Small intestine (tissue), 7 donors: Measurements from ENCODE around the gene AOPEP. TPM values are rescaled to one million over a fixed set of nuclear protein-coding genes. Genes with fewer than 3 reads are reported as not detected.
A peak's percentile ranks its signal among the peaks of the same experiment; 100 is the strongest.

Experiments used
- DNase-seq, 2 donors: peaks; one replicate each; pipeline versions ENCODE4 v3.0.0 to v3.0.0-alpha.2; 2013
- FAIRE-seq: peaks from 2 replicates; lab custom pipeline; 2012; peaks lifted over from hg19 to GRCh38; lab: Jason Lieb, UNC
- H3K27ac ChIP-seq, 3 donors: one replicate each; pipeline ENCODE4 v1.5.1; 2013; ENCODE audit warnings: low read length in 2 of 3, mild to moderate bottlenecking in 2 of 3, control low read depth in 1 of 3, inconsistent platforms in 1 of 3, low read depth in 1 of 3, moderate library complexity in 1 of 3
- H3K27me3 ChIP-seq, 3 donors: one replicate each; pipeline ENCODE4 v1.6.1; 2013; ENCODE audit warnings: low read length in 3 of 3, inconsistent platforms in 1 of 3; ENCODE audit not compliant: control insufficient read depth in 3 of 3, insufficient read depth in 3 of 3
- H3K36me3 ChIP-seq, 3 donors: one replicate each; pipeline ENCODE4 v1.6.1; 2013; ENCODE audit warnings: low read length in 3 of 3, inconsistent platforms in 1 of 3, low read depth in 1 of 3, mild to moderate bottlenecking in 1 of 3, moderate library complexity in 1 of 3; ENCODE audit not compliant: control insufficient read depth in 3 of 3, insufficient read depth in 2 of 3
- H3K4me1 ChIP-seq, 3 donors: one replicate each; pipeline ENCODE4 v1.6.1; 2013; ENCODE audit warnings: low read length in 2 of 3, inconsistent platforms in 1 of 3, low read depth in 1 of 3, mild to moderate bottlenecking in 1 of 3, moderate library complexity in 1 of 3; ENCODE audit not compliant: control insufficient read depth in 3 of 3, insufficient read depth in 2 of 3
- H3K4me3 ChIP-seq, 3 donors: one replicate each; pipeline ENCODE4 v1.5.1; 2013; ENCODE audit warnings: low read length in 3 of 3, control low read depth in 1 of 3, inconsistent platforms in 1 of 3, low read depth in 1 of 3, mild to moderate bottlenecking in 1 of 3, moderate library complexity in 1 of 3
- H3K9me3 ChIP-seq, 2 donors: one replicate each; pipeline ENCODE4 v1.6.1; 2013; ENCODE audit warnings: low read depth in 1 of 2, low read length in 1 of 2; ENCODE audit not compliant: control insufficient read depth in 2 of 2, insufficient read depth in 1 of 2
- WGBS, 3 donors: extraction: QIAGEN DNeasy Blood & Tissue Kit; methylation state at CpG; one replicate each; pipeline ENCODE4 v1.1.7; 2013; 5-methylcytosine and 5-hydroxymethylcytosine counted together
- polyA plus RNA-seq, 4 donors: library from polyadenylated mRNA; stranded (reverse) in 3 of 4; unstranded in 1 of 4; fragments of 200-250 nt in 3 of 4; fragments of 120-200 nt in 1 of 4; gene quantifications; one replicate each; pipeline versions ENCODE4 v1.2.1 to v1.2.3, GENCODE V29; 2013
- donor health status: healthy with polysubstance abuse.
- donor health status: control.
- donor health status: control.
- donor health status: Bipolar disorder and iron deficiency.
- donor health status: healthy.

Gene AOPEP
- polyA plus RNA-seq, 4 donors, result 26.3 to 34.7 (median 28.4) TPM

GRCh38 chr9:94822273-94822672 is 95.8 kb downstream of the AOPEP start:
- Histone ChIP-seq H3K9me3 (no peaks in the 10 kb centered on the region), H3K27me3 (no peaks in the 10 kb centered on the region), H3K4me3 (no peak overlapping the region), H3K4me1 (no peaks in the 10 kb centered on the region), H3K27ac (no peak overlapping the region), H3K36me3 (peaks cover 4 to 19% (median 9%) of the 10 kb centered on the region in 3 donors)
- WGBS, 3 donors, result 72 to 91% (median 82%) methylated on average over 2 of the region's 2 CpGs
- no peak for FAIRE-seq
- no peak for DNase-seq

GRCh38 chr9:94823710-94824109 is 97.2 kb downstream of the AOPEP start:
- Histone ChIP-seq H3K27me3 (no peaks in the 10 kb centered on the region), H3K36me3 (peaks cover 0 to 15% (median 9%) of the 10 kb centered on the region in 3 donors), H3K4me3 (no peak overlapping the region), H3K9me3 (no peaks in the 10 kb centered on the region), H3K27ac (no peak overlapping the region), H3K4me1 (peaks cover 0 to 3% (median 3%) of the 10 kb centered on the region in 3 donors)
- DNase-seq, result no peak
- no peak for FAIRE-seq
- WGBS, 3 donors, result 97% methylated on average over 5 of the region's 5 CpGs

GRCh38 chr9:94824411-94824810 is 97.9 kb downstream of the AOPEP start:
- Histone ChIP-seq H3K9me3 (no peaks in the 10 kb centered on the region), H3K4me1 (peaks cover 0 to 3% (median 3%) of the 10 kb centered on the region in 3 donors), H3K4me3 (no peak overlapping the region), H3K36me3 (peaks cover 0 to 10% (median 9%) of the 10 kb centered on the region in 3 donors), H3K27ac (no peak overlapping the region), H3K27me3 (no peaks in the 10 kb centered on the region)
- no peak for FAIRE-seq
- WGBS, 3 donors, result 88 to 91% (median 89%) methylated on average over 2 of the region's 2 CpGs
- no peak for DNase-seq

- 70 to 84% (median 83%) methylated on average over 12 of the region's 12 CpGs for WGBS, 3 donors
Observed at GRCh38 chr9:94824913-94825610, 98.6 kb downstream of the AOPEP start.

GRCh38 chr9:94825611-94825958 is 99.1 kb downstream of the AOPEP start:
- H3K9me3 ChIP-seq, result no peaks in the 10 kb centered on the region
- peaks cover 0 to 9% (median 7%) of the 10 kb centered on the region in 3 donors for H3K36me3 ChIP-seq
- H3K4me3 ChIP-seq, result no peak overlapping the region
- H3K27ac ChIP-seq, result no peak overlapping the region
- WGBS, 3 donors, result 79 to 89% (median 88%) methylated on average over 4 of the region's 4 CpGs
- H3K27me3 ChIP-seq, result no peaks in the 10 kb centered on the region
- no peak for FAIRE-seq
- no peak for DNase-seq
- H3K4me1 ChIP-seq, result peaks cover 0 to 3% (median 3%) of the 10 kb centered on the region in 3 donors

More at GRCh38 chr9:94824913-94825610, 98.6 kb downstream of the AOPEP start:
- Histone ChIP-seq H3K4me3 (no peak overlapping the region), H3K9me3 (no peaks in the 10 kb centered on the region), H3K4me1 (peaks cover 0 to 3% (median 3%) of the 10 kb centered on the region in 3 donors), H3K27me3 (no peaks in the 10 kb centered on the region), H3K27ac (peak overlapping the region in 1 of 3 donors; percentile 45), H3K36me3 (peaks cover 0 to 9% (median 7%) of the 10 kb centered on the region in 3 donors)
- no peak for FAIRE-seq
- no peak for DNase-seq

- peaks cover 0 to 3% (median 3%) of the 10 kb centered on the region in 3 donors for H3K4me1 ChIP-seq
- no peak for FAIRE-seq
- H3K4me3 ChIP-seq, result no peak overlapping the region
- DNase-seq, result no peak
- peak overlapping the region in 1 of 3 donors; percentile 27 for H3K27ac ChIP-seq
- no peaks in the 10 kb centered on the region for H3K9me3 ChIP-seq
- peaks cover 0 to 9% (median 7%) of the 10 kb centered on the region in 3 donors for H3K36me3 ChIP-seq
- 89 to 98% (median 94%) methylated on average over 9 of the region's 9 CpGs for WGBS, 3 donors
- H3K27me3 ChIP-seq, result no peaks in the 10 kb centered on the region
Observed at GRCh38 chr9:94826044-94826443, 99.5 kb downstream of the AOPEP start.

- no peak for FAIRE-seq
- Histone ChIP-seq H3K4me3 (no peak overlapping the region), H3K27me3 (no peaks in the 10 kb centered on the region), H3K4me1 (peaks cover 0 to 3% (median 3%) of the 10 kb centered on the region in 3 donors), H3K9me3 (no peaks in the 10 kb centered on the region), H3K27ac (no peak overlapping the region), H3K36me3 (peaks cover 0 to 9% (median 7%) of the 10 kb centered on the region in 3 donors)
- DNase-seq, result no peak
- 82 to 94% (median 89%) methylated on average over 3 of the region's 3 CpGs for WGBS, 3 donors
Observed at GRCh38 chr9:94826644-94827410, 100.3 kb downstream of the AOPEP start.

GRCh38 chr9:94827584-94828304 is 101.2 kb downstream of the AOPEP start:
- Histone ChIP-seq H3K27ac (peak overlapping the region in 1 of 3 donors; percentile 82), H3K27me3 (no peaks in the 10 kb centered on the region), H3K36me3 (peaks cover 0 to 9% (median 5%) of the 10 kb centered on the region in 3 donors), H3K4me3 (no peak overlapping the region), H3K9me3 (no peaks in the 10 kb centered on the region), H3K4me1 (peaks cover 0 to 3% (median 3%) of the 10 kb centered on the region in 3 donors)
- FAIRE-seq (no peak), DNase-seq (no peak)
- 70 to 86% (median 84%) methylated on average over 8 of the region's 8 CpGs for WGBS, 3 donors
